ENCODE results near the gene CFAP46.
"Not testable (repeated sequence)": the region's sequence is repeated elsewhere in the genome, so short reads cannot be mapped to it uniquely, and the experiment has no call there.

The CFAP46 gene

DNA sequence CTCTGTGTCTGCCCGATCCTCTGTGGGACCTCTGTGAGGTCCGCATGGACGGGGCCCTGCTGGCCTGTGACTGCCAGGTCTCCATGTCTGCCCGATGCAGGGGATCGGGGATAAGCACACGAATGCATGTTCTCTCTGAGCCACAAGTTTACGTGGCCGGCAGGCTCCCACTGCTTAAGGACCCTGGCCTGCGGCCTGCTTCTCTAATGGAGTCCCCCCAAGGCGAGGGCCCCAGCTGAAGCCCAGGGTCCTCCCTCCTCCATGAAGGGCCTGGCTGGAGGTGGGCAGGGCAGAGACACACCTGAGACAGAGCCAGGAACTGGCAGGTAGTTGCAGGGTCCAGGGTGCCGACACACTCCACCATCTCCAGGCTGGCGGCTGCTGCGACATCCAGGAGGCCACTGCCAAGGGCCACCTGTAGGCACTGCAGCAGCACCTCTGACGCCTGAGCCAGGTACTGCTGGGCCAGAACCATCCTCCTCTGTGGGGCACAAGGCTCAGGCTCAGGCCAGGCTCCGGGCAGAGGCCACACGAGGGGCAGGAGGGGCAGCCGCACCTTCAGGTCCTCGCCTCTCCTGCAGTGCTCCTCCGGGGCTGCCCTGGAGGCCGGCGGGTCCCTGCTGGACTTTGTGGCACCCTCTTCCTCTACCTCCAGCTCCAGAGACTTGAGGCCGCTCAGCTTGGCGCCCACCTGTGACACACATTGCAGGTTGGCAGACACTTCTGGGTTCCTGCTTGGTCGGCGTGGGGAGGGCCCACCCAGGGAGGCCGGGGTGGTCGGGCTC lies 95.5 kb downstream of the CFAP46 start:
- TF ChIP-seq, protein P1, sequence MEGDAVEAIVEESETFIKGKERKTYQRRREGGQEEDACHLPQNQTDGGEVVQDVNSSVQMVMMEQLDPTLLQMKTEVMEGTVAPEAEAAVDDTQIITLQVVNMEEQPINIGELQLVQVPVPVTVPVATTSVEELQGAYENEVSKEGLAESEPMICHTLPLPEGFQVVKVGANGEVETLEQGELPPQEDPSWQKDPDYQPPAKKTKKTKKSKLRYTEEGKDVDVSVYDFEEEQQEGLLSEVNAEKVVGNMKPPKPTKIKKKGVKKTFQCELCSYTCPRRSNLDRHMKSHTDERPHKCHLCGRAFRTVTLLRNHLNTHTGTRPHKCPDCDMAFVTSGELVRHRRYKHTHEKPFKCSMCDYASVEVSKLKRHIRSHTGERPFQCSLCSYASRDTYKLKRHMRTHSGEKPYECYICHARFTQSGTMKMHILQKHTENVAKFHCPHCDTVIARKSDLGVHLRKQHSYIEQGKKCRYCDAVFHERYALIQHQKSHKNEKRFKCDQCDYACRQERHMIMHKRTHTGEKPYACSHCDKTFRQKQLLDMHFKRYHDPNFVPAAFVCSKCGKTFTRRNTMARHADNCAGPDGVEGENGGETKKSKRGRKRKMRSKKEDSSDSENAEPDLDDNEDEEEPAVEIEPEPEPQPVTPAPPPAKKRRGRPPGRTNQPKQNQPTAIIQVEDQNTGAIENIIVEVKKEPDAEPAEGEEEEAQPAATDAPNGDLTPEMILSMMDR (IDR thresholded peaks at IDR 0.05), result no peak

DNA sequence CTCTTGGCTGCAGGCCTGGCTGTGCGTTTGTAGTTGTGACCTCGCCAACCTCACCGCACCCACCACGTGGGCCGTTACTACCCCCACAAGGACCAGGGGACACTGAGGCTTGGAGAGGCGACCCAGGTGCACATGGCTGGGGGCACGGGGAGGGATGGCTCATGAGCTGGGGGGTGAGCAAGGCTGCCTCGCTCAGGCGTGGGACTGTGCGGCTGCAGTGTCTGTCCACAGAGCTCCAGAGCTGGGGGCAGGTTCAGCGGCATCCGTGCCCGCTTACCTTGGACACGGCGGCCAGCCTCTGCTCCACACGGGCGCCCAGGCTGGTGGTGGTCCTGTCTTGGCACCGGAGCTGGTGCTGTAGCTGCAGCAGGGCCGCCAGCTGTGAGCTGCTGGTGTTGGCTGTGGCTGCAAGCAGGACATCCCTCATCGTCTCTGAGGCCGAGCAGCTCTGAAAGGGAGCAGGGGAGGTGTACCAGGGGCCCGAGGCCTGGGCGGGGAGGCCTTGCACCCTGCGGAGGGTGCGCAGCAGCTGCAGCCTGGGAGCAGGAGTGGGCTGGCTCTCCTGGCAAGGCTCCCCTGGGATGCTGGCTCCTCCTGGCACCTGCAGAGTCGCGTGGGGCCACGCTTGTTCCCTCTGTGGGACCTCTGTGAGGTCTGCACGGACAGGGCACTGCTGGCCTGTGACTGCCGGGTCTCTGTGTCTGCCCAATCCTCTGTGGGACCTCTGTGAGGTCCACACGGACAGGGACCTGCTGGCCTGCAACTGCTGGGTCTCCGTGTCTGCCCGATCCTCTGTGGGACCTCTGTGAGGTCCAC lies 96.4 kb downstream of the CFAP46 start:
- Histone ChIP-seq H3K27ac (no peak overlapping the region), H3K4me3 (no peak overlapping the region)
- DNase-seq (ENCODE audit: low spot score), result peak; percentile 40
- TF ChIP-seq, protein P1 (IDR thresholded peaks at IDR 0.05), result no peak

More for the DNA sequence above, 95.5 kb downstream of the CFAP46 start:
- Histone ChIP-seq H3K27ac (no peak overlapping the region), H3K4me3 (no peak overlapping the region)
- DNase-seq (ENCODE audit: low spot score), result peak; percentile 59

DNA sequence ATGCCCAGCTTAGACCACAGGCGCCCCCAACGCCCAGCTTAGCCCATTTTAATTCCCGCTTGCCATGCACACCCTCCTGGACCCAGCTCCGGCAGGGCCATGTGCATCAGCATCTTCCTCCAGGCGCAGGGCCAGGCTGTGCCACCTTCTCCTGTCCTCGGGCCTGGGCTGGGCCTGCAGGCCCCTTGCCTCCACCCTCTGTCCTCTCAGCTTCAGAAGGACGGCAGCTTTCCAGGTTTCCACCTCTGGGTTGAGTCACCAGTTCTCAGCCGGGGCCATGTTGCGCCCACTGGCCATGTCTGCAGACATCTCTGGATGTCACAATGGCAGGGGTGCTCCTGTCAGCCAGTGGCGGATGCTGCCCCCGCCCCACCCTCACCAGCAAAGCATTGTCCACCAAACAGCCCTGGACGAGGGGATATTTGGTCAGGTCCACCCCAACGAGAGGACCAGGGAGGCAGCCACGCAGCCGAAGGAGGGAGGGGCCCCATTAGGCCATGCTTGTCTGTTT lies 97.3 kb downstream of the CFAP46 start:
- Histone ChIP-seq H3K4me3 (no peak overlapping the region), H3K27ac (no peak overlapping the region)
- DNase-seq (ENCODE audit: low spot score), result peak; percentile 46
- TF ChIP-seq, protein P1 (IDR thresholded peaks at IDR 0.05), result no peak

DNA sequence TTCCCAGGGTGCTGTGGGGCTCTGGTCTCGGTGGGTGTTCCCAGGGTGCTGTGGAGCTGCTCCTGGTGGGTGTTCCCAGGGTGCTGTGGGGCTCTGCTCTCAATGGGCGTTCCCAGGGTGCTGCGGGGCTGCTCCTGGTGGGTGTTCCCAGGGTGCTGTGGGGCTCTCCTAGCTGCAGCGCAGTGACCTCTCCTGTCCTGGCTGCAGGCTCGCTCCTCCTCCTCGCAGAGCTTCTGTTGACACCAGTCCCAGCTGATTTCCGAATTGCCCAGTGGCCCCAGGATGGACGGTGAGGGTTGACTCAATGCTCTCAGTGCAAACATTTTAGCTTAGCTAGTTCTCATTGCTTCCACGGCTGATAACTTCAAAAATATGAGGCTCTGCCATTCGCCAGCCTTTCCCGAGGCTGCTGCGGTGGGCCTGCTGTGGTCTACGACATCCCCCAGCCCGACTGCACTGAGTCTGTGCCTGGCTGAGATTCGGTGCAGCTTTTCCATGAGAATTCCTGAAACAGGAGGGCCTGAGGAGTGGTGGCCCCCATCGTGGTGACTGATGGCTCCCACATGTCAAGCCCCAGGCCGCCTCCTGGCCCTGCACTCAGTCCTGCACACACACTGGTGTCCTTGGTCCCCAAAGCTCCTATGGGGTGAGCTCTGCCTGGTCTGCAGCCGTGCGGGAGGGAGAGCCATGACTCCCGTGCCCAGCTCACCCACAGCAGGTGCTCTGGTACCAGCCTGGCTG lies 98.1 kb downstream of the CFAP46 start:
- Histone ChIP-seq H3K27ac (no peak overlapping the region), H3K4me3 (no peak overlapping the region)
- TF ChIP-seq, protein P1 (IDR thresholded peaks at IDR 0.05), result no peak
- no peak for DNase-seq (ENCODE audit: low spot score)

DNA sequence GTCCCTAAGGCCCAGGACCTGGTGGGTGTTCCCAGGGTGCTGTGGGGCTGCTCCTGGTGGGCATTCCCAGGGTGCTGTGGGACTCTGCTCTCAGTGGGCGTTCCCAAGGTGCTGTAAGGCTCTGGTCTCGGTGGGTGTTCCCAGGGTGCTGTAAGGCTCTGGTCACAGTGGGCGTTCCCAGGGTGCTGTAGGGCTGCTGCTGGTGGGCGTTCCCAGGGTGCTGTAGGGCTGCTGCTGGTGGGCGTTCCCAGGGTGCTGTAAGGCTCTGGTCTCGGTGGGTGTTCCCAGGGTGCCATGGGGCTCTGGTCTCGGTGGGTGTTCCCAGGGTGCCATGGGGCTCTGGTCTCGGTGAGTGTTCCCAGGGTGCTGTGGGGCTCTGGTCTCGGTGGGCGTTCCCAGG lies 99.1 kb downstream of the CFAP46 start:
- not testable (repeated sequence) for H3K27ac ChIP-seq; H3K4me3 ChIP-seq; DNase-seq (ENCODE audit: low spot score)

DNA sequence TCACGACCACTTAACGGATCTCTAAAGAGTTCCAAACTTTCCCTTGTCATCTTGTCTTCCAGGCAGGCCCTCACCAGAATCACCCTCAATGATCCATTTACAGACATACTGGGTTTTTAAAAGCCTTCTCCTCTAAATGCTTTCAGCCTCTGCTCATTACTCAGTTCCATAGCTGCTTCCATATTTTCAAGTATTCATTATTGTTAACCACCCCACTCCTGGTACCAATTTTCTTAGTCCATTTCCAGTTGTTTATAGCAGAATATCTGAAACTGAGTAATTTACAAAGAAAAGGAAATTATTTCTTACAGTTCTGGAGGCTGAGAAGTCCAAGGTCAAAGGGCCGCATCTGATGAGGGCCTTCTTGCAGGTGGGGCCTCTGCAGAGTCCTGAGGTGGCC lies 100.0 kb downstream of the CFAP46 start:
- TF ChIP-seq, protein P1 (IDR thresholded peaks at IDR 0.05), result no peak
- DNase-seq (ENCODE audit: low spot score), result no peak

DNA sequence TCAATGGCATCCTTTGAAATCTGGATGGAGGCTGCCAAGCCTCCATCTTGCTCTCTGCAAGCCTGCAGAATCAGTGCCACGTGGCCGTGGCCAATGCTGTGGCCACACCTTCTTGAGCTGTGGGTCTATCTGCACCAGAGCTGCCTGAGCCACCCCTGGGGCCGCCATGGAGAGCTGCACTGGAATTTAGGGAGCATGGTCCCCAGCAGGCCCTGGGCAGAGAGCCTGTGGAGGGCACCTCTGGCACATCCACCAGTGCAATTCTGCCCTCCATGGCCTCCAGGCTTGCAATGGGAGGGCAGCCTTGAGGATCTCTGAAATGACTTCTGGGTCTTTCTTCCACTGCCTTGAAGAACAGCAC lies 100.8 kb downstream of the CFAP46 start:
- TF ChIP-seq, protein P1 (IDR thresholded peaks at IDR 0.05), result no peak
- H3K27ac ChIP-seq, result no peak overlapping the region
- no peak overlapping the region for H3K4me3 ChIP-seq
- DNase-seq (ENCODE audit: low spot score), result peak; percentile 54

More for the DNA sequence above, 100.0 kb downstream of the CFAP46 start:
- no peak overlapping the region for H3K27ac ChIP-seq
- no peak overlapping the region for H3K4me3 ChIP-seq

Measured in coronary artery (tissue), 2 donors.